SK-N-SH treated with all-trans-retinoic acid at 6 μM for 48 hours (cell line): ENCODE data around the gene CYTL1.

Experiments used
- ATAC-seq: fragments of 200-7000 bp; cut with Tn5 transposase; 3 replicates; pipeline ENCODE4 v1.9.1; 2020; ENCODE audit warnings: mild to moderate bottlenecking, moderate library complexity
- BACH2 ChIP-seq: fragments of 250-450 bp; sonication (Bioruptor Pico); IDR thresholded peaks from 2 replicates; pipeline ENCODE4 v1.9.0; 2021; ENCODE audit warnings: mild to moderate bottlenecking, borderline replicate concordance
- CSDC2 ChIP-seq: fragments of 250-450 bp; sonication (Bioruptor Pico); IDR thresholded peaks from 2 replicates; pipeline ENCODE4 v1.5.0; 2020; ENCODE audit warnings: mild to moderate bottlenecking, moderate library complexity
- ESRRG ChIP-seq: fragments of 250-450 bp; sonication (Bioruptor Pico); IDR thresholded peaks from 2 replicates; pipeline ENCODE4 v1.6.1; 2021; ENCODE audit warnings: mild to moderate bottlenecking
- GLIS3 ChIP-seq: fragments of 250-450 bp; sonication (Bioruptor Pico); IDR thresholded peaks from 2 replicates; pipeline ENCODE4 v1.5.0; 2020; ENCODE audit warnings: mild to moderate bottlenecking, moderate library complexity
- OSR1 ChIP-seq: fragments of 250-450 bp; sonication (Bioruptor Pico); IDR thresholded peaks from 2 replicates; pipeline ENCODE4 v1.8.0; 2022; ENCODE audit warnings: moderate library complexity, mild to moderate bottlenecking, inconsistent platforms
- PPARA ChIP-seq: fragments of 250-450 bp; sonication (Bioruptor Pico); IDR thresholded peaks from 2 replicates; pipeline ENCODE4 v1.5.0; 2020; ENCODE audit warnings: mild to moderate bottlenecking, borderline replicate concordance
- RARB ChIP-seq: fragments of 250-450 bp; sonication (Bioruptor Pico); IDR thresholded peaks from 2 replicates; pipeline ENCODE4 v1.8.0; 2021; ENCODE audit warnings: mild to moderate bottlenecking, moderate library complexity
- SNAI2 ChIP-seq: fragments of 250-450 bp; sonication (Bioruptor Pico); IDR thresholded peaks from 2 replicates; pipeline ENCODE4 v1.5.0; 2020; ENCODE audit warnings: mild to moderate bottlenecking, moderate library complexity
- TOX ChIP-seq: fragments of 250-450 bp; sonication (Bioruptor Pico); IDR thresholded peaks from 2 replicates; pipeline ENCODE4 v1.8.0; 2021; ENCODE audit warnings: mild to moderate bottlenecking, moderate library complexity, borderline replicate concordance
- ZC3H10 ChIP-seq: fragments of 250-450 bp; sonication (Bioruptor Pico); IDR thresholded peaks from 2 replicates; pipeline ENCODE4 v1.5.1; 2021; ENCODE audit warnings: mild to moderate bottlenecking, moderate library complexity
- ZFP3 ChIP-seq: fragments of 250-450 bp; sonication (Bioruptor Pico); IDR thresholded peaks from 2 replicates; pipeline ENCODE4 v1.5.0; 2020; ENCODE audit warnings: mild to moderate bottlenecking, moderate library complexity
- ZFP30 ChIP-seq: fragments of 450-650 bp; formaldehyde crosslinking; IDR thresholded peaks from 2 replicates; pipeline ENCODE4 v1.5.0; 2022; ENCODE audit warnings: mild to moderate bottlenecking, moderate library complexity
- ZNF565 ChIP-seq: fragments of 450-650 bp; formaldehyde crosslinking; conservative IDR thresholded peaks from 2 replicates; pipeline ENCODE4 v1.5.0; 2020; ENCODE audit warnings: low read depth, mild to moderate bottlenecking, moderate library complexity
- ZNF70 ChIP-seq: fragments of 450-650 bp; formaldehyde crosslinking; IDR thresholded peaks from 2 replicates; pipeline ENCODE4 v1.5.0; 2020; ENCODE audit warnings: mild to moderate bottlenecking, moderate library complexity
- ZNF8 ChIP-seq: fragments of 450-650 bp; formaldehyde crosslinking; IDR thresholded peaks from 2 replicates; pipeline ENCODE4 v1.5.0; 2020; ENCODE audit warnings: mild to moderate bottlenecking, moderate library complexity
- TF ChIP-seq, protein P1 (sequence below): fragments of 250-450 bp; sonication (Bioruptor Pico); IDR thresholded peaks from 2 replicates; pipeline ENCODE4 v1.5.1; 2020; ENCODE audit warnings: low read depth, mild to moderate bottlenecking, moderate library complexity
- TF ChIP-seq, protein P2 (sequence below): fragments of 250-450 bp; sonication (Bioruptor Pico); IDR thresholded peaks from 2 replicates; pipeline ENCODE4 v1.8.0; 2020; ENCODE audit warnings: mild to moderate bottlenecking, moderate library complexity, borderline replicate concordance
- TF ChIP-seq, protein P3 (sequence below): fragments of 250-450 bp; sonication (Bioruptor Pico); IDR thresholded peaks from 2 replicates; pipeline ENCODE4 v1.5.0; 2020; ENCODE audit warnings: mild to moderate bottlenecking, moderate library complexity
- TF ChIP-seq, protein P4 (sequence below): fragments of 250-450 bp; sonication (Bioruptor Pico); IDR thresholded peaks from 2 replicates; pipeline ENCODE4 v1.5.1; 2021; ENCODE audit warnings: mild to moderate bottlenecking, moderate library complexity

The CYTL1 gene

DNA sequence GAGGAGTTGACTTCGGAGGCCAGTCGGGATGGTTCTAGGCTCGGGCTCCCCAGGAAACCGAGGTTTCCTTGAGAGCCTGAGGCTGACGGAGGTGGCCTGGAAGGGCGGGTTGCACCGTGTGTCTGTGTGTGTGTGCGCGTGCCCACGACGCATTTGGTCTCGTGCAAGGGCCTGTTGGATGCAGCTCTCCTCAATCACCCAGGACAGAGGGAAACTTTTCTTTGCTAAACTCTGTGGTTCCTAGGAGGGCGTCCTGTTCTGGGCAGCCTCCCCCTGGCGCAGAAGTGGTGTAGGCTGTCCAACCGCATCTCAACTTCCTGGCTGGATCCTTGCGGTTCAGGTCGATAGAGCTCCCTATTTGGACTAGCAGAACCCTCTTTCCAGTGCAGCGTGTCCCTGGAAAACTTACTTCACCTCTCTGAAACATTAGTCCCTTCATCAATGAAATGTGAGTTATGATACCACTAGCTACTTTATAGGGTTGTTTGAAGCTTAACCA lies 33.0 kb upstream of the CYTL1 start:
- no peak for TF ChIP-seq ZFP3 (CRISPR knock-in tag)
- TF ChIP-seq TOX: no peak
- no peak for TF ChIP-seq ESRRG (CRISPR knock-in tag)
- TF ChIP-seq, protein P1, sequence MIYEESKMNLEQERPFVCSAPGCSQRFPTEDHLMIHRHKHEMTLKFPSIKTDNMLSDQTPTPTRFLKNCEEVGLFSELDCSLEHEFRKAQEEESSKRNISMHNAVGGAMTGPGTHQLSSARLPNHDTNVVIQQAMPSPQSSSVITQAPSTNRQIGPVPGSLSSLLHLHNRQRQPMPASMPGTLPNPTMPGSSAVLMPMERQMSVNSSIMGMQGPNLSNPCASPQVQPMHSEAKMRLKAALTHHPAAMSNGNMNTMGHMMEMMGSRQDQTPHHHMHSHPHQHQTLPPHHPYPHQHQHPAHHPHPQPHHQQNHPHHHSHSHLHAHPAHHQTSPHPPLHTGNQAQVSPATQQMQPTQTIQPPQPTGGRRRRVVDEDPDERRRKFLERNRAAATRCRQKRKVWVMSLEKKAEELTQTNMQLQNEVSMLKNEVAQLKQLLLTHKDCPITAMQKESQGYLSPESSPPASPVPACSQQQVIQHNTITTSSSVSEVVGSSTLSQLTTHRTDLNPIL (CRISPR knock-in tag): no peak
- no peak for TF ChIP-seq OSR1
- ATAC-seq: peak; percentile 2; the same call in 2 of the 3 replicates

DNA sequence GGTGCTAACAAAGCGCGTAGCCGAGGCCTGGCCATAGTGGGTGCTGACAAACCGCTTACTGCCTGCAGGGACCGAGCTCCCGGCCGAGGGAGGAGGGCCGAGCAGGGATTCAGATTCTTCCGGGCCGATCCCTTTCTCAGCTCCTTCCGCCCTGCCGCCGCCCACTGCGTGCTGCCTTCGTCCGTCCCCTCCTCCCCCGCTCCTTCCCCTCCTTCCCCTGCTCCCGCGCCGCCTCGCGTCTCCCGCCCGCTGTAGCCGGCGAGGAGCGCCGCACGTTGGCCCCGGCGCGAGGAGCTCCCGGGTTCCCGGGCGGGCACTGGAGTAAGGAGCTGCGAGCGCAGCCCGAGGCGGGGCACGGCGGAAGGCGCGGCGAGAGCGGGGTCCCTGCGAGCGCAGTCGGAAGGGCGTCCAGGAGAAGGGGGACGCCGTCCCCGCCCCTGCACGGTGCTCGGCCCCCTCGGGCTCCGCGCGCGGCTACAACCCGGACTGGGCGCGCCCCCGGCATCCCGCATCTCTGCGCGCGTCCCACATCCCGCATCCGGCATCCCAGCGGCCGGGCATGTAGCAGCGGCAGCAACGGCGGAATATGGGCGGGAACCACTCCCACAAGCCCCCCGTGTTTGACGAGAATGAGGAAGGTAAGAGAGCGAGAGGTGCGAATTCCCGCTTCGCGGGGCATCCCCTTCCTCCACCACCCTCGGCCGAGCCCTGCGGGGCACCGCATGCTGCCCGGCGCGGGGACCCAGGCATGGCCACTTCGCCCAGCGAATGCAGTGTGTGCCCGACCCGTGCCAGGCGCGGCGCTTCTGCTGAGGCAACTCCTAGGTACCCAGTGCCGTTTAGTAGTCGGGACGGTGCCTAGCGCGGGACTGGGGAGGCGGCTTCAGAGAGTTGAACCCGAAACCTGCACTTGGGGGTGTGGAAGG lies 32.3 kb upstream of the CYTL1 start, which contains the start of gene STK32B:
Gene STK32B (plus strand): TSS at position 203 of the 926 bp plus-strand sequence.
- TF ChIP-seq ZNF70 (CRISPR knock-in tag) (no peak), ZNF565 (CRISPR knock-in tag) (no peak), ZNF8 (no peak), PPARA (CRISPR knock-in tag) (no peak), SNAI2 (no peak)
- TF ChIP-seq, protein P2, sequence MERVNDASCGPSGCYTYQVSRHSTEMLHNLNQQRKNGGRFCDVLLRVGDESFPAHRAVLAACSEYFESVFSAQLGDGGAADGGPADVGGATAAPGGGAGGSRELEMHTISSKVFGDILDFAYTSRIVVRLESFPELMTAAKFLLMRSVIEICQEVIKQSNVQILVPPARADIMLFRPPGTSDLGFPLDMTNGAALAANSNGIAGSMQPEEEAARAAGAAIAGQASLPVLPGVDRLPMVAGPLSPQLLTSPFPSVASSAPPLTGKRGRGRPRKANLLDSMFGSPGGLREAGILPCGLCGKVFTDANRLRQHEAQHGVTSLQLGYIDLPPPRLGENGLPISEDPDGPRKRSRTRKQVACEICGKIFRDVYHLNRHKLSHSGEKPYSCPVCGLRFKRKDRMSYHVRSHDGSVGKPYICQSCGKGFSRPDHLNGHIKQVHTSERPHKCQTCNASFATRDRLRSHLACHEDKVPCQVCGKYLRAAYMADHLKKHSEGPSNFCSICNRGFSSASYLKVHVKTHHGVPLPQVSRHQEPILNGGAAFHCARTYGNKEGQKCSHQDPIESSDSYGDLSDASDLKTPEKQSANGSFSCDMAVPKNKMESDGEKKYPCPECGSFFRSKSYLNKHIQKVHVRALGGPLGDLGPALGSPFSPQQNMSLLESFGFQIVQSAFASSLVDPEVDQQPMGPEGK (CRISPR knock-in tag): no peak
- peak; percentile 77 for ATAC-seq

DNA sequence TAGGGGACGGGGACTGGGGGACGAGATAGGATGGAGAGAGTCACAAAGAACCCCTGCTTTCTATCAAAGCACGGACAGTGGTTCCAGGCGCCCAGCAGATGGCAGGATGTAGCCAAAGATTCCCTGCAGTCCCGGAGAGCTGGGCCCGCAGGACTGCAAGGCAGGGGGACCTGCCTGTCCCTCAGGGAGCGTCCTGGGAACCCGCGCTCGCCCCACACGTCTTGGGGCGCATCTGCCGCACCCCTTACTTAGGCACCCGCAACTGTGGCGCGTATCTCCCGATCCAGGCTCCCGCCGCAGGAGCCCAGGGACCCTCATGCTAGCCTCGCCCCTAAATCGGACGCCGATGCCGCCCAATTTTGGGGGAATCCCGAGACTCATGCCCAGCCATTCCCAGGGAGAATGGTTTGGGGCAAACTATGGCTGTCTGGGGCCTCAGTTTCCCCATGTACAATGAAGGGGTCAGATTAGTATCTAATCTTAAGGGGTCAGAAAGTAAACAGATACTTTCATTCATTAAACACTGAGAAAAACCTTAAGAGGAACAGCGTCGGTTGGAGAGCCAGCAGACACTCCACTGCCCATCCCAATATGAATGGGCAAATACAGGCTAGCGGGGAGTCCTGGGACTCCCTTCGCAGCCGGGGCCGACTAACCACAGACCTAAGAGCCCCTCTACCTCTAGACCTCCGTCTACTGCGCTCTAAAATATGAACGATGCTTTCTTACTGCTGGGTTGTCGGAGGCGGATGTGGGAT lies 31.4 kb upstream of the CYTL1 start:
- peak; percentile 95 for ATAC-seq
- TF ChIP-seq ZFP3 (CRISPR knock-in tag): no peak

DNA sequence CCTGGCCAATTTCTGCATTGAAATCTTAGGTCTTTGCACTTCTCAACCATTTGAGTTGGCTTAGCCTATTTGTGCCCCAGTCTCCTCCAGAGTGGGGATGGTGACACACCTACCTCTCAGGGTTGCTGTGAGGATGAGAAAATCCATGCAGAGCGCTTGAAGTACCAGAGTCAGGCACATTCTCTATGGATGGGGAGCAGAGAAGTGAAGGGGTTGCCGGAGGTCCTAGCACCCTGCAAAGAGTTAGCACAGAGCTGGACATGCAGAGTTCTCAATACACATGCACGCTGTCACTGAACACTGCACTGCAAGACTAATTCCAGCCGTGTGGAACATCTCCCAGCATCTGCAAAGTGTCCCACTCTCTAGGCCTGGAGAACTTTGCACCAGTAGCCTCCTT lies 29.5 kb upstream of the CYTL1 start:
- ATAC-seq: no peak

DNA sequence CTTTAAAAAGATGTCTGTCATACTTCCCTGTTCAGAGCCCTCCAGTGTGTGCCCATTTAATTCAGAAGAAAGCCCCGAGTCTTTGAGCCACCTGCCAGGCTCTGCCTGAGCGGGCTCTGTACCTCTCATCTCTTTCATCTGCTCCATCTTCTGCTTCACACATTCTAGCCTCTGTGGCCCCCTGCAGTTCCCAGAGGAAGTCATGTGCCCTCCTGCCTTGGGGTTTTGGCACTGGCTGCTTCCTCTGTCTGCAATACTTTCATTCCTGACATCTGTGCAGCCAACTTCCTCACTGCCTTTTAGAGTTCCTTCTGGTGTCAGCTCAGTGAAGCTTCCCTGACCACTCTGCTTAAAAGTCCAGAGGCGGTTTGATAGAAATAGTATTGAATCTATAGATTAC lies 25.8 kb upstream of the CYTL1 start:
- no peak for ATAC-seq
- TF ChIP-seq BACH2: no peak
- no peak for TF ChIP-seq ZC3H10 (CRISPR knock-in tag)
- TF ChIP-seq, protein P3, sequence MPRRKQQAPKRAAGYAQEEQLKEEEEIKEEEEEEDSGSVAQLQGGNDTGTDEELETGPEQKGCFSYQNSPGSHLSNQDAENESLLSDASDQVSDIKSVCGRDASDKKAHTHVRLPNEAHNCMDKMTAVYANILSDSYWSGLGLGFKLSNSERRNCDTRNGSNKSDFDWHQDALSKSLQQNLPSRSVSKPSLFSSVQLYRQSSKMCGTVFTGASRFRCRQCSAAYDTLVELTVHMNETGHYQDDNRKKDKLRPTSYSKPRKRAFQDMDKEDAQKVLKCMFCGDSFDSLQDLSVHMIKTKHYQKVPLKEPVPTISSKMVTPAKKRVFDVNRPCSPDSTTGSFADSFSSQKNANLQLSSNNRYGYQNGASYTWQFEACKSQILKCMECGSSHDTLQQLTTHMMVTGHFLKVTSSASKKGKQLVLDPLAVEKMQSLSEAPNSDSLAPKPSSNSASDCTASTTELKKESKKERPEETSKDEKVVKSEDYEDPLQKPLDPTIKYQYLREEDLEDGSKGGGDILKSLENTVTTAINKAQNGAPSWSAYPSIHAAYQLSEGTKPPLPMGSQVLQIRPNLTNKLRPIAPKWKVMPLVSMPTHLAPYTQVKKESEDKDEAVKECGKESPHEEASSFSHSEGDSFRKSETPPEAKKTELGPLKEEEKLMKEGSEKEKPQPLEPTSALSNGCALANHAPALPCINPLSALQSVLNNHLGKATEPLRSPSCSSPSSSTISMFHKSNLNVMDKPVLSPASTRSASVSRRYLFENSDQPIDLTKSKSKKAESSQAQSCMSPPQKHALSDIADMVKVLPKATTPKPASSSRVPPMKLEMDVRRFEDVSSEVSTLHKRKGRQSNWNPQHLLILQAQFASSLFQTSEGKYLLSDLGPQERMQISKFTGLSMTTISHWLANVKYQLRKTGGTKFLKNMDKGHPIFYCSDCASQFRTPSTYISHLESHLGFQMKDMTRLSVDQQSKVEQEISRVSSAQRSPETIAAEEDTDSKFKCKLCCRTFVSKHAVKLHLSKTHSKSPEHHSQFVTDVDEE (CRISPR knock-in tag): no peak

More for the DNA sequence above, 29.5 kb upstream of the CYTL1 start:
- TF ChIP-seq GLIS3 (no peak), RARB (no peak)

DNA sequence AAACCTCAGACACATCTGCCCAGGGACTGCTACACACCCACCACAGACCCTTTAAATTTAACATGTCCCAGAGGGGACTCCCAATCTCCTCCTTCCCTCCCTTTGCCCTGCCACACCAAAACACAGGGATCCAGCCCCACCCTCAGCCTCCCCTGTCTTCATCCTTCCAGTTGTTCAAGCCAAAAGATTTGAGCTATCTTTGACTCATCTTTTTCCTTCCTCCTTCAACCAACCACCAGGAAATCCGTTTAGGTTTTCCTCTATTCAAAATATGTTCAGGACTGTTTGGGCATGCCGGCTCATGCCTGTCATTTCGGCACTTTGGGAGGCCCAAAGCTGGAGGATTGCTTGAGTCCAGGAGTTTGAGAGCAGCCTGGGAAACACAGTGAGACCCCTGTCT lies 25.1 kb upstream of the CYTL1 start:
- TF ChIP-seq, protein P3 (CRISPR knock-in tag): no peak
- TF ChIP-seq RARB: no peak
- TF ChIP-seq ZNF8: no peak
- no peak for TF ChIP-seq ESRRG (CRISPR knock-in tag)
- no peak for TF ChIP-seq PPARA (CRISPR knock-in tag)
- TF ChIP-seq, protein P4, sequence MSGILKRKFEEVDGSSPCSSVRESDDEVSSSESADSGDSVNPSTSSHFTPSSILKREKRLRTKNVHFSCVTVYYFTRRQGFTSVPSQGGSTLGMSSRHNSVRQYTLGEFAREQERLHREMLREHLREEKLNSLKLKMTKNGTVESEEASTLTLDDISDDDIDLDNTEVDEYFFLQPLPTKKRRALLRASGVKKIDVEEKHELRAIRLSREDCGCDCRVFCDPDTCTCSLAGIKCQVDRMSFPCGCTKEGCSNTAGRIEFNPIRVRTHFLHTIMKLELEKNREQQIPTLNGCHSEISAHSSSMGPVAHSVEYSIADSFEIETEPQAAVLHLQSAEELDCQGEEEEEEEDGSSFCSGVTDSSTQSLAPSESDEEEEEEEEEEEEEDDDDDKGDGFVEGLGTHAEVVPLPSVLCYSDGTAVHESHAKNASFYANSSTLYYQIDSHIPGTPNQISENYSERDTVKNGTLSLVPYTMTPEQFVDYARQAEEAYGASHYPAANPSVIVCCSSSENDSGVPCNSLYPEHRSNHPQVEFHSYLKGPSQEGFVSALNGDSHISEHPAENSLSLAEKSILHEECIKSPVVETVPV: no peak
- TF ChIP-seq OSR1: no peak
- no peak for TF ChIP-seq SNAI2
- no peak for TF ChIP-seq ZFP30
- no peak for TF ChIP-seq CSDC2 (CRISPR knock-in tag)
- ATAC-seq: no peak
